HG03045 (cell line): ENCODE results near the gene PRKG1.

ENCODE experiments used
- ATAC-seq: cut with Tn5 transposase; IDR thresholded peaks from one replicate; pipeline ENCODE4 v1.9.1; 2021; ENCODE audit warnings: mild to moderate bottlenecking, moderate library complexity; ENCODE audit not compliant: unreplicated experiment

Gene PRKG1

DNA sequence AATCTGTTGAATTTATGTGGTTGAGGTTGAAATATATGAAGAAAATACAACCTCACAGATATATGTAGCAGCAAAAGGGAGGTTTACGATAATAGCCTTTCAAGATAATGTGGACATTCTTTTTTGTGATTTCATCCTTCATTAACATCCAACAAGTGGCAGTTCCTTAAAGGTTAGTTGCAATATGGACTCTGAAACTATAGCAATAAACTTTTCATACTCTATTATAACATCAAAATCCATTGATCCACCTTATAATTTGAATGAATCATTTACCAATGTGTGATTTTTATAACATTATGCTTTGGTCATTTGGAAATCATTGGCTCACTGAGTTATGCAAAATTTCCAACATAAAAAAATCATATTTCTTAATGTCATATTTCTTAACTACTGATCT is 825.9 kb downstream of the PRKG1 start:
- no peak for ATAC-seq

DNA sequence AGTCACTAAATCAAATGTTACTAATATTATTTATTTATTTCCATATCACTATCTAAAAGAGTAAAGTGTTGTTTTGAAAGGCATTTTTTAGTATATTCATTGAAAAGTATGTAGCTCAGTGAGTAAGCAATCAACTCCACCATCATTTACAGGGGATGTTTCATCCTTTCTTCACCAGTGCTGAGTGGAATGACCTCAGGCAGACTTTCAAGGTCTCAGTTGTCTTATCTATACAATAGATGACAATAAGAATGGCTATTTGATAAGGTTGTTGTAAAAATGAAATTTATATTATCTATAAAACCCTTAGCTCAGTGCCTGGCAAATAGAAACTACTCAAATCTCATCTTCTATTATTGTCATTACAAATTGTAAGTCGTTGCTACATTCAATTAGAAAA is 829.4 kb downstream of the PRKG1 start:
- ATAC-seq = no peak

- no peak for ATAC-seq
These were observed 830.7 kb downstream of the PRKG1 start for GRCh38 chr10:51905032-51905431.

DNA sequence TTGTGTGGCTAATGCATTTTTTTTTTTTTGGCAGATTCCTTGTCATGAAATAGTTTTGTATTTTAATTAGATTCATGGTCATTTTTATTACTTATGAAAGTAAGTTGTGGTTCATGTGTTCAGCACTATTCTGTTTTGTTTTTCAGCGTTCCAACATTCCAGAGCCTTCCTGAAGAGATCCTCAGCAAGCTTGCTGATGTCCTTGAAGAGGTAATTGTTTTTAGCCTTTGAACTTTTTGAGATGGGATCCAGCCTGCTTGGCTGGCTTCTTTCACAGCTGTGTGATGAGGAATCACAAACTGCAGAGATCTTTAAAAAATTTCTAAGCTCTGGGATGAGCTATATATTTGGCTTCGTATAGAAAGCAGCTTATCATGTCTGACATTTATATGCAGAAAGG is 833.1 kb downstream of the PRKG1 start:
- ATAC-seq = no peak

DNA sequence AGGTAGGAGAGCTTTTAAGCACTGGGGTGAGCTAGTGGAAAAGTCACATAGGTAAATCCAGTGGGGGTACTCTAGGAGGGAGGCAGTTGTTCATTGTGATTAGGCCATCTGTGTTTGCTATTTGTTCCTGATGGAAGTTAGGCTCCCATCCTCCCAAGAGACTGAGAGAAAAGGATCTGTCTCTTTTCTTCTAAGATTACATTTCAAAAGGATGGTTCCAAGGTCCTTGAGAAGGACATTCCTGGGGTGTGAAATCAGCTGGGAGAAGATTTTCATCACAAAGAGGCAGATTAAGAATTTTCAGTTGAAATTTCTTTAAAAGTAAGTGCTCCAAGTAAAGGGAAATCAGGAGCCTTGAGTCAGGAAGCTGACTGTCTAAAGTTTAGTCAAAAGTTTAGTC is 835.9 kb downstream of the PRKG1 start:
- no peak for ATAC-seq

- ATAC-seq = no peak
These were observed 836.3 kb downstream of the PRKG1 start for GRCh38 chr10:51910596-51910995.

- no peak for ATAC-seq
These were observed 837.4 kb downstream of the PRKG1 start for GRCh38 chr10:51911723-51912122.

- ATAC-seq = no peak
These were observed 840.8 kb downstream of the PRKG1 start for GRCh38 chr10:51915031-51915542.

- no peak for ATAC-seq
These were observed 844.2 kb downstream of the PRKG1 start for GRCh38 chr10:51918440-51918839.

GRCh38 chr10:51918884-51919325 is 844.6 kb downstream of the PRKG1 start:
- ATAC-seq = no peak

DNA sequence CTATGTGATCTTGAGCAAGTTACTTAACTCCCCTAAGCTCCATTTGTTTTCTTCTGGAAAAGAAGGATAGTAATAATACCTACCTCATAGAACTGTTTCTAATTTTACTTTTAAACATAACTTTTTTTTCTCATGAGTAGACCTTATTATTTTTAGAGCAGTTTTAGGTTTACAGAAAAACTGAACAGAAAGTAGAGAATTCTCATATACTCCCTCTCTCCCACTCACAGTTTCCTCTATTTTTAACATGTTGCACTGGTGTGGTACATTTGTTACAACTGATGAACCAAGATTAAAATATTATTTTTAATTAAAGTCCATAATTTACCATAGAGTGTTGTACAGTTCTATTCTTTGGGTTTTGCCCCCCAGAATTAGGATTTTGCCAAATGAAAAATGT is 846.4 kb downstream of the PRKG1 start:
- ATAC-seq = no peak

- no peak for ATAC-seq
These were observed 850.1 kb downstream of the PRKG1 start for GRCh38 chr10:51924359-51924758.

GRCh38 chr10:51926337-51926736 is 852.0 kb downstream of the PRKG1 start:
- no peak for ATAC-seq

DNA sequence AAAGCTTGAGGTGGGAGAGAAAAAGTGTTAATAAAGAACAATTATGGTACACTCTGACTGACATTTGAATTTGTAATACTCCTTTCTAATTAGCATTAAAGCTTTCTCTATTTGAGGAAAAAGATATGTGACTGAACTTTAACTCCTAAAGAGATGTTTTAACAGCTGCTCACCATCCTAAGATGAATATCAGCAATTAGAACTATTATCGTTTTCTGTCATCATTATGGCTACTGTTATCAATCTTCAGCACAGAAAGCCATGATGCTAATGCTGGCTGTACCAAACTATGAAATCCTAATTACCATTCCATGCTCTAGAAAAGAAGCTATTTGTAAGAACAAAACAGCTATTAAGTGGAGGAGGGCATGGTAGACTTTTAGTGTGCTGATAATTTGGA is 853.9 kb downstream of the PRKG1 start:
- no peak for ATAC-seq

DNA sequence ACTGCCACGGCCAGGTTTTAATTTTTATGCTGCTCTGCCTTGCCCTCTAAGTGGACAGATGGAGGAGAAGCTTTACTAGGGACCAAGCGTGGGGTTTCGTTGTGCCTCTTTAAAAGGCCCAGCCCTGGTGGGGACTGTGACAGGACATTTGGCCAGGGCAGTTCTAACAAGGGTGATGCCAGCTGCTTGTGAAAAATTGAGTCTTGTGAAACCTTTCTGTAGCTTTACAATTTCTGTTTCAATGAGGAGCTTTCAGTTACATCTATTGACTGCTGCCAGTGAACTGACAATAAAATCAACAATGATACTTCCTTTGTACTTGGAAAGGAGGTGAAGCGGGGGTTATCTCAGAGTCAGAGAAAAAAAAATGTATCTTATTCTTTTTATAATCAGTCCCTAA is 858.2 kb downstream of the PRKG1 start:
- no peak for ATAC-seq

- ATAC-seq = no peak
These were observed 860.1 kb downstream of the PRKG1 start for GRCh38 chr10:51934373-51934772.

GRCh38 chr10:51935341-51935740 is 861.1 kb downstream of the PRKG1 start:
- no peak for ATAC-seq

- ATAC-seq = no peak
These were observed 863.2 kb downstream of the PRKG1 start for GRCh38 chr10:51937308-51938140.

DNA sequence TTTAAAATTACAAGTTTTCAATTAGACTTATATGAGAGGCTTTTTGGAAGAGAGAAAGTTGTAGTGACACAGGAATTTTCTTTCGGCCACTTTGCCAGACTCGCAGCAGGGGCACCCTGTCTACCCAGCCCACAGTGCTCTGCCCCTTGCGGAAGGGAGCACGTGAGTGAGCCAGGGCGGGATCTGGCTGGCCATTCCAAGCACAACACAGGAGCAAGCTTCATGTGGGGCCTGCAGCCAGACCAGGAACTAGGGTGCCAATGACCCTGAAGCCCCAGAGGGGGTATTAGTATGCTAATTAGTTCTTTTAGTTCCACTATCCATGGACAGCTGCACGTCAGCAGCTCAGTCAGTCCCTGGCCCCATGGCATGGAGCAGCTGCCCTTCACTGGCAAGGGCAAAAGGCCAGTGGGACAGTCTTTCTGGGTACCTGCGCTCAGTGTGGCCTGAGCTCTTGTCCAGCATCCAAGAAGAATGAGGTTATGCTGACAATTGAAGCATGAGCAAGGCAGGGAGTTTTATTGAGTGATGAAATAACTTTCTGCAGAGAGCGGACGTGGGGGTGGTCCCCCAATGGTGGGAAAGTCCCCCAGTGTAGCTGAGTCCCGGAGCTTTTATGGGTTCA is 876.2 kb downstream of the PRKG1 start:
- ATAC-seq = no peak

DNA sequence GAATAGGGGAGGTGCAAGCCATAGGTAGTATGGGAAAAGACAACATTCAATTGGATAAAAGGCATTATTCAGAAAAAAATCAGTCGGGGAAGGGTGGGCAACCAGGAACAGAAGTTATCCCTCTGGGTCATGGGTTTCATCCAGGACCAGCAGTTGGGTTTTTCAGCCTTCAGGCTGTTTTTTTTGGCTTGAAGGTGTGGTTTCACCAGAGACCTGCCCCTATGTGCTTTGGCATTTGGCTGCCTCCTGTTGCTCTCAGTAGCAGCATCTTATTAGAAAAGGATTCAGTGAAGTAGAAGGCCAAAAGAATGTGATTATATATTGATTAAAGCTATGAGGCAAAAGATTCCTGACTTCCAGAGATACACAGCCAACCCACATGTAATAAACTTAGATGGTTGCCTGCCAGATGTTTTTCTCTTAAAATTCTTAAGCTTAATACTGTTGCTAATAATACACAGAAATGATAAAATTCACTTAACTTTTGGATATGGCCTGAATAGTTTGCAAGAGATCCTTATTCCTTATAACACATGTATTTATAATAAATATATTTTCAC is 876.8 kb downstream of the PRKG1 start:
- ATAC-seq = no peak

GRCh38 chr10:51951601-51952000 is 877.3 kb downstream of the PRKG1 start:
- ATAC-seq = no peak

GRCh38 chr10:51952056-51952455 is 877.8 kb downstream of the PRKG1 start:
- no peak for ATAC-seq
